Erythroblast (primary cell): ENCODE measurements around the gene MERTK.

Experiments
- GATA1 ChIP-seq: IDR thresholded peaks from 2 replicates; pipeline ENCODE4 v1.6.1; 2011; ENCODE audit warnings: low read depth, mild to moderate bottlenecking, control low read depth, low read length, moderate library complexity
- POLR2A ChIP-seq: IDR thresholded peaks from 2 replicates; pipeline ENCODE4 v1.6.1; 2011; ENCODE audit warnings: mild to moderate bottlenecking, low read length

- TF ChIP-seq POLR2A (no peak), GATA1 (no peak)
These were observed 134.5 kb downstream of the MERTK start for GRCh38 chr2:112032689-112033465.
